CD8-positive, alpha-beta memory T cell (primary cell): ENCODE data around the gene SLC5A3. TPM values are rescaled to one million over a fixed set of nuclear protein-coding genes. Genes with fewer than 3 reads are reported as not detected.

Source experiments
- CTCF ChIA-PET: fragments of 350-600 bp; sonication (Branson Sonifier 250); formaldehyde crosslinking; loops from one replicate; lab custom pipeline; 2021; ENCODE audit warnings: antibody characterized with exemption; lab: Charles Lee
- POLR2A ChIA-PET: fragments of 350-600 bp; sonication (Branson Sonifier 250); formaldehyde crosslinking; loops from one replicate; lab custom pipeline; 2021; ENCODE audit warnings: antibody characterized with exemption; lab: Charles Lee
- DNase-seq, 5 donors: peaks; one replicate each; pipeline versions ENCODE4 v3.0.0 to v3.0.0-alpha.2; 2020 to 2022; ENCODE audit warnings: mixed read lengths in 1 of 5
- H3K27ac ChIP-seq: one replicate; pipeline ENCODE4 v1.7.0; 2013; ENCODE audit warnings: low read depth, mild to moderate bottlenecking, low read length, moderate library complexity
- H3K27me3 ChIP-seq: 2 replicates; pipeline ENCODE4 v1.7.0; 2013; ENCODE audit warnings: low read length, mild to moderate bottlenecking; ENCODE audit not compliant: insufficient read depth, poor library complexity, severe bottlenecking
- H3K36me3 ChIP-seq: 2 replicates; pipeline ENCODE4 v1.7.0; 2013; ENCODE audit warnings: mild to moderate bottlenecking, low read length, moderate library complexity; ENCODE audit not compliant: insufficient read depth
- H3K4me1 ChIP-seq: 2 replicates; pipeline ENCODE4 v1.7.0; 2013; ENCODE audit warnings: mild to moderate bottlenecking, low read length, moderate library complexity; ENCODE audit not compliant: insufficient read depth
- H3K4me3 ChIP-seq: 2 replicates; pipeline ENCODE4 v1.7.0; 2013; ENCODE audit warnings: mild to moderate bottlenecking, low read length
- H3K9me3 ChIP-seq: 2 replicates; pipeline ENCODE4 v1.7.0; 2013; ENCODE audit warnings: mild to moderate bottlenecking, low read length
- H3K27ac Mint-ChIP-seq, 8 donors: one replicate each; pipeline ENCODE4 v1.8.0; 2020 to 2021; ENCODE audit warnings: mixed read lengths in 8 of 8, mild to moderate bottlenecking in 6 of 8, inconsistent platforms in 3 of 8, moderate library complexity in 3 of 8
- H3K27me3 Mint-ChIP-seq, 2 donors: one replicate each; pipeline ENCODE4 v1.8.0; 2020 to 2021; ENCODE audit warnings: mixed read lengths in 2 of 2, mild to moderate bottlenecking in 1 of 2, moderate library complexity in 1 of 2
- H3K36me3 Mint-ChIP-seq, 3 donors: one replicate each; pipeline ENCODE4 v1.8.0; 2020 to 2021; ENCODE audit warnings: mixed read lengths in 3 of 3, inconsistent platforms in 1 of 3, mild to moderate bottlenecking in 1 of 3
- H3K4me1 Mint-ChIP-seq, 3 donors: one replicate each; pipeline ENCODE4 v1.8.0; 2020 to 2021; ENCODE audit warnings: mixed read lengths in 3 of 3, inconsistent platforms in 1 of 3, mild to moderate bottlenecking in 1 of 3
- H3K4me3 Mint-ChIP-seq, 7 donors: one replicate each; pipeline ENCODE4 v1.8.0; 2020 to 2021; ENCODE audit warnings: mixed read lengths in 7 of 7, mild to moderate bottlenecking in 6 of 7, moderate library complexity in 4 of 7, inconsistent platforms in 2 of 7
- H3K9me3 Mint-ChIP-seq, 5 donors: one replicate each; pipeline ENCODE4 v1.8.0; 2020 to 2022; ENCODE audit warnings: mixed read lengths in 5 of 5, mild to moderate bottlenecking in 3 of 5, moderate library complexity in 2 of 5, inconsistent platforms in 1 of 5
- polyA plus RNA-seq: library from polyadenylated mRNA; unstranded; fragments of 300-500 nt; fragmentation: Illumina TruSeq; gene quantifications from one replicate; pipeline ENCODE4 v1.2.3, GENCODE V29; 2021
- total RNA-seq, 2 experiments: library from RNA; stranded (reverse); gene quantifications; one replicate each; pipeline ENCODE4 v1.2.3, GENCODE V29; 2021

Gene SLC5A3
- total and polyA plus RNA-seq, 3 experiments from 2014 or later: 1.4 to 23.8 (median 23.2) TPM

GRCh38 chr21:34072145-34073031 lies 990 bp upstream of the SLC5A3 start:
- Histone ChIP-seq H3K27ac (peak overlapping the region; percentile 7), H3K36me3 (no peaks in the 10 kb centered on the region), H3K9me3 (no peaks in the 10 kb centered on the region), H3K4me3 (no peak overlapping the region), H3K27me3 (no peaks in the 10 kb centered on the region), H3K4me1 (peaks cover 29% of the 10 kb centered on the region)
- Mint-ChIP-seq H3K4me3 (peak overlapping the region; percentile 80 to 89 (median 88)), H3K4me1 (peaks cover 6 to 39% (median 36%) of the 10 kb centered on the region in 3 donors), H3K9me3 (peaks cover 0 to 1% (median 0%) of the 10 kb centered on the region in 5 donors), H3K27me3 (peaks cover 0 to 5% of the 10 kb centered on the region in 2 donors), H3K36me3 (peaks cover 0 to 20% (median 0%) of the 10 kb centered on the region in 3 donors), H3K27ac (peak overlapping the region; percentile 50 to 93 (median 83))
- POLR2A ChIA-PET: interaction anchor here (1.0 to 4.1 kb wide), 5 partner anchors 124 to 148 kb away, joined by 4 to 30 read pairs (median 7); no protein-coding TSS in a partner anchor
- CTCF ChIA-PET: interaction anchor here (1.1 to 6.5 kb wide), 3 partner anchors 37 to 149 kb away, joined by 3 to 43 read pairs (median 3); no protein-coding TSS in a partner anchor
- peak in 1 of 5 donors; percentile 38 for DNase-seq

- Histone ChIP-seq H3K27me3 (no peaks in the 10 kb centered on the region), H3K9me3 (no peaks in the 10 kb centered on the region), H3K36me3 (no peaks in the 10 kb centered on the region), H3K4me3 (peak overlapping the region; percentile 61), H3K27ac (peak overlapping the region; percentile 63), H3K4me1 (peaks cover 43% of the 10 kb centered on the region)
- Mint-ChIP-seq H3K9me3 (peaks cover 0 to 1% (median 0%) of the 10 kb centered on the region in 5 donors), H3K27ac (peak overlapping the region; percentile 60 to 97 (median 91)), H3K36me3 (peaks cover 0 to 29% (median 0%) of the 10 kb centered on the region in 3 donors), H3K27me3 (peaks cover 0 to 5% of the 10 kb centered on the region in 2 donors), H3K4me3 (peak overlapping the region; percentile 91 to 97 (median 95)), H3K4me1 (peaks cover 6 to 53% (median 49%) of the 10 kb centered on the region in 3 donors)
- CTCF ChIA-PET: interaction anchor here (0.7 to 6.5 kb wide), 10 partner anchors 39 to 274 kb away, joined by 3 to 43 read pairs (median 3); no protein-coding TSS in a partner anchor
- DNase-seq: peak in 3 of 5 donors; percentile 24 to 63 (median 46)
- POLR2A ChIA-PET: interaction anchor here (0.6 to 4.1 kb wide), 10 partner anchors 8 to 274 kb away, joined by 3 to 30 read pairs (median 5); no protein-coding TSS in a partner anchor
These were observed 438 bp downstream of the SLC5A3 start for GRCh38 chr21:34073749-34074282.

GRCh38 chr21:34074283-34075090 lies 1.1 kb downstream of the SLC5A3 start:
- Mint-ChIP-seq H3K36me3 (peaks cover 0 to 29% (median 0%) of the 10 kb centered on the region in 3 donors), H3K4me1 (peaks cover 6 to 60% (median 55%) of the 10 kb centered on the region in 3 donors), H3K4me3 (peak overlapping the region; percentile 91 to 97 (median 95)), H3K27ac (peak overlapping the region; percentile 60 to 97 (median 91)), H3K27me3 (peaks cover 0 to 5% of the 10 kb centered on the region in 2 donors), H3K9me3 (peaks cover 0 to 1% (median 0%) of the 10 kb centered on the region in 5 donors)
- ChIA-PET CTCF (interaction anchor here (0.8 to 6.5 kb wide), 7 partner anchors 119 to 273 kb away, joined by 3 to 43 read pairs (median 5); no protein-coding TSS in a partner anchor), POLR2A (interaction anchor here (0.5 to 4.1 kb wide), 5 partner anchors 16 to 273 kb away, joined by 3 to 30 read pairs (median 4); no protein-coding TSS in a partner anchor)
- Histone ChIP-seq H3K36me3 (no peaks in the 10 kb centered on the region), H3K4me3 (peak overlapping the region; percentile 61), H3K27me3 (no peaks in the 10 kb centered on the region), H3K9me3 (no peaks in the 10 kb centered on the region), H3K27ac (peak overlapping the region; percentile 63), H3K4me1 (peaks cover 50% of the 10 kb centered on the region)
- DNase-seq: no peak

GRCh38 chr21:34075091-34075425 lies 1.7 kb downstream of the SLC5A3 start:
- Mint-ChIP-seq H3K36me3 (peaks cover 0 to 31% (median 3%) of the 10 kb centered on the region in 3 donors), H3K4me3 (peak overlapping the region; percentile 91 to 97 (median 95)), H3K4me1 (peaks cover 6 to 65% (median 60%) of the 10 kb centered on the region in 3 donors), H3K27me3 (peaks cover 0 to 5% of the 10 kb centered on the region in 2 donors), H3K9me3 (peaks cover 0 to 1% (median 0%) of the 10 kb centered on the region in 5 donors), H3K27ac (peak overlapping the region in 7 of 8 donors; percentile 35 to 97 (median 87))
- H3K27ac ChIP-seq: peak overlapping the region; percentile 63
- CTCF ChIA-PET: interaction anchor here (1.0 to 6.5 kb wide), 5 partner anchors 11 to 273 kb away, joined by 4 to 43 read pairs (median 6); no protein-coding TSS in a partner anchor
- POLR2A ChIA-PET: interaction anchor here (0.5 to 4.1 kb wide), 2 partner anchors 126 to 137 kb away, joined by 3 to 30 read pairs; no protein-coding TSS in a partner anchor
- H3K4me3 ChIP-seq: peak overlapping the region; percentile 61
- no peaks in the 10 kb centered on the region for H3K27me3 ChIP-seq
- H3K4me1 ChIP-seq: peaks cover 56% of the 10 kb centered on the region
- no peak for DNase-seq
- no peaks in the 10 kb centered on the region for H3K9me3 ChIP-seq
- no peaks in the 10 kb centered on the region for H3K36me3 ChIP-seq

- no peak for DNase-seq
- CTCF ChIA-PET: interaction anchor here (1.6 to 6.5 kb wide), 4 partner anchors 10 to 272 kb away, joined by 4 to 43 read pairs (median 7); no protein-coding TSS in a partner anchor
- Histone ChIP-seq H3K4me1 (peaks cover 63% of the 10 kb centered on the region), H3K9me3 (no peaks in the 10 kb centered on the region), H3K27me3 (no peaks in the 10 kb centered on the region), H3K27ac (peak overlapping the region; percentile 8), H3K36me3 (no peaks in the 10 kb centered on the region), H3K4me3 (peak overlapping the region; percentile 61)
- Mint-ChIP-seq H3K27ac (peak overlapping the region in 7 of 8 donors; percentile 11 to 97 (median 42)), H3K4me1 (peaks cover 6 to 75% (median 70%) of the 10 kb centered on the region in 3 donors), H3K4me3 (peak overlapping the region; percentile 67 to 97 (median 94)), H3K9me3 (peaks cover 0 to 1% (median 0%) of the 10 kb centered on the region in 5 donors), H3K36me3 (peaks cover 0 to 40% (median 6%) of the 10 kb centered on the region in 3 donors), H3K27me3 (peaks cover 0 to 5% of the 10 kb centered on the region in 2 donors)
- POLR2A ChIA-PET: interaction anchor here (4.1 kb wide), 1 partner anchor 127 kb away, joined by 30 read pairs; no protein-coding TSS in a partner anchor
These were observed 2.6 kb downstream of the SLC5A3 start for GRCh38 chr21:34075760-34076660.

GRCh38 chr21:34076835-34077234 lies 3.5 kb downstream of the SLC5A3 start:
- Mint-ChIP-seq H3K4me3 (peak overlapping the region in 5 of 7 donors; percentile 6 to 43 (median 16)), H3K27me3 (peaks cover 0 to 5% of the 10 kb centered on the region in 2 donors), H3K4me1 (peaks cover 6 to 83% (median 77%) of the 10 kb centered on the region in 3 donors), H3K36me3 (peaks cover 0 to 46% (median 6%) of the 10 kb centered on the region in 3 donors), H3K27ac (peak overlapping the region in 4 of 8 donors; percentile 6 to 48 (median 30)), H3K9me3 (peaks cover 0 to 1% (median 0%) of the 10 kb centered on the region in 5 donors)
- Histone ChIP-seq H3K4me3 (no peak overlapping the region), H3K27ac (no peak overlapping the region), H3K36me3 (no peaks in the 10 kb centered on the region), H3K4me1 (peaks cover 71% of the 10 kb centered on the region), H3K27me3 (no peaks in the 10 kb centered on the region), H3K9me3 (no peaks in the 10 kb centered on the region)
- ChIA-PET POLR2A (no interaction called here), CTCF (interaction anchor here (1.6 to 6.5 kb wide), 2 partner anchors 10 to 153 kb away, joined by 4 to 43 read pairs; no protein-coding TSS in a partner anchor)
- no peak for DNase-seq
